ENCODE data around the gene SOX10. TPM values are rescaled to one million over a fixed set of nuclear protein-coding genes. Genes with fewer than 3 reads are reported as not detected.

The SOX10 gene
- total and polyA plus RNA-seq, 2 of the 13 experiments (the other 11 are each of a cell fraction or from before 2014, with no cell fraction given) = not detected

DNA sequence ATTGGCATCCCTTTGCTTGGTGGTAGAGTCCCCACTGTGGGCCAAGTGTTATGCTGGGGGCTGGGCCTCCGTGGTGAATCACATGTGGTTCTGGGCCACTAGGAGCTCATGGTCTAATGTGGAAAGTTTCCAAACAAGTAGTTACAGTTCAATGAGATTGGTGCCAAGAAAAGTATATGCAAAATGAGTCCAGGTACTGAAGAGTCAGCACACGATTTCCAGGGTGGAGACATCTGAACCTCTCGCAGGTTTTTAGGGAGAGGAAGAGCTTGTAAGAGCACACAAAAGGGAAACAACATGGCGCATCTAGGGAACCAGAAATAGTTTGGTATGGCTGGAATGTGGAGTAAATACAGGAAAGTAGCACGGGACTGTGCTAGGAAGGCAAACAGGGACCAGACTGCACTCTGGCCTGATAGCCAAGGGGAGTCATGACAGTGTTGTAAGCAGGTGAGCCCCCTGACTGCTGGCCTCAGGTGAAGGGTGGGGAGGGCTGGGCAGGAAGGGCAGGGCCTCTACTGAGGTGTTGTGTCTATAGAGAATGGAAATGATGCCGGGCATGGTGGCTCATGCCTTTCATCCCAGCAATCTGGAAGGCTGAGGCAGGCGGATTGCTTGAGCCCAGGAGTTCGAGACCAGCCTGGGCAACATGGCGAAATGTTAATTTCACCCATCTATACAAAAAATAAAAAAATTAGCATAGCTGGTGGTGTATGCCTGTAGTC lies 18.3 kb downstream of the SOX10 start (continued):
- TF ChIP-seq, protein P1, sequence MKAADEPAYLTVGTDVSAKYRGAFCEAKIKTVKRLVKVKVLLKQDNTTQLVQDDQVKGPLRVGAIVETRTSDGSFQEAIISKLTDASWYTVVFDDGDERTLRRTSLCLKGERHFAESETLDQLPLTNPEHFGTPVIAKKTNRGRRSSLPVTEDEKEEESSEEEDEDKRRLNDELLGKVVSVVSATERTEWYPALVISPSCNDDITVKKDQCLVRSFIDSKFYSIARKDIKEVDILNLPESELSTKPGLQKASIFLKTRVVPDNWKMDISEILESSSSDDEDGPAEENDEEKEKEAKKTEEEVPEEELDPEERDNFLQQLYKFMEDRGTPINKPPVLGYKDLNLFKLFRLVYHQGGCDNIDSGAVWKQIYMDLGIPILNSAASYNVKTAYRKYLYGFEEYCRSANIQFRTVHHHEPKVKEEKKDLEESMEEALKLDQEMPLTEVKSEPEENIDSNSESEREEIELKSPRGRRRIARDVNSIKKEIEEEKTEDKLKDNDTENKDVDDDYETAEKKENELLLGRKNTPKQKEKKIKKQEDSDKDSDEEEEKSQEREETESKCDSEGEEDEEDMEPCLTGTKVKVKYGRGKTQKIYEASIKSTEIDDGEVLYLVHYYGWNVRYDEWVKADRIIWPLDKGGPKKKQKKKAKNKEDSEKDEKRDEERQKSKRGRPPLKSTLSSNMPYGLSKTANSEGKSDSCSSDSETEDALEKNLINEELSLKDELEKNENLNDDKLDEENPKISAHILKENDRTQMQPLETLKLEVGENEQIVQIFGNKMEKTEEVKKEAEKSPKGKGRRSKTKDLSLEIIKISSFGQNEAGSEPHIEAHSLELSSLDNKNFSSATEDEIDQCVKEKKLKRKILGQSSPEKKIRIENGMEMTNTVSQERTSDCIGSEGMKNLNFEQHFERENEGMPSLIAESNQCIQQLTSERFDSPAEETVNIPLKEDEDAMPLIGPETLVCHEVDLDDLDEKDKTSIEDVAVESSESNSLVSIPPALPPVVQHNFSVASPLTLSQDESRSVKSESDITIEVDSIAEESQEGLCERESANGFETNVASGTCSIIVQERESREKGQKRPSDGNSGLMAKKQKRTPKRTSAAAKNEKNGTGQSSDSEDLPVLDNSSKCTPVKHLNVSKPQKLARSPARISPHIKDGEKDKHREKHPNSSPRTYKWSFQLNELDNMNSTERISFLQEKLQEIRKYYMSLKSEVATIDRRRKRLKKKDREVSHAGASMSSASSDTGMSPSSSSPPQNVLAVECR (CRISPR knock-in tag; IDR thresholded peaks at IDR 0.05; ENCODE audit: borderline replicate concordance) = no peak
- no peak for TF ChIP-seq NRL (CRISPR knock-in tag; IDR thresholded peaks at IDR 0.05; ENCODE audit: borderline replicate concordance)
- no peak for TF ChIP-seq NFE2 (CRISPR knock-in tag; IDR thresholded peaks at IDR 0.05)
- TF ChIP-seq CBX5 (CRISPR knock-in tag; IDR thresholded peaks at IDR 0.05; ENCODE audit: borderline replicate concordance) = no peak
- no peak; the same call in 1 of the 2 replicates for TF ChIP-seq SOX5 (CRISPR knock-in tag; IDR thresholded peaks at IDR 0.05; ENCODE audit: borderline replicate concordance)
- TF ChIP-seq KLF6 (CRISPR knock-in tag; IDR thresholded peaks at IDR 0.05) = no peak
- no peak for TF ChIP-seq KAT8 (CRISPR knock-in tag; IDR thresholded peaks at IDR 0.05)
- TF ChIP-seq STAT5B (CRISPR knock-in tag; IDR thresholded peaks at IDR 0.05) = no peak
- peak; percentile 45; the same call in 1 of the 2 replicates for TF ChIP-seq SAP130 (CRISPR knock-in tag; IDR thresholded peaks at IDR 0.05; ENCODE audit: low read depth)
- TF ChIP-seq, protein P2, sequence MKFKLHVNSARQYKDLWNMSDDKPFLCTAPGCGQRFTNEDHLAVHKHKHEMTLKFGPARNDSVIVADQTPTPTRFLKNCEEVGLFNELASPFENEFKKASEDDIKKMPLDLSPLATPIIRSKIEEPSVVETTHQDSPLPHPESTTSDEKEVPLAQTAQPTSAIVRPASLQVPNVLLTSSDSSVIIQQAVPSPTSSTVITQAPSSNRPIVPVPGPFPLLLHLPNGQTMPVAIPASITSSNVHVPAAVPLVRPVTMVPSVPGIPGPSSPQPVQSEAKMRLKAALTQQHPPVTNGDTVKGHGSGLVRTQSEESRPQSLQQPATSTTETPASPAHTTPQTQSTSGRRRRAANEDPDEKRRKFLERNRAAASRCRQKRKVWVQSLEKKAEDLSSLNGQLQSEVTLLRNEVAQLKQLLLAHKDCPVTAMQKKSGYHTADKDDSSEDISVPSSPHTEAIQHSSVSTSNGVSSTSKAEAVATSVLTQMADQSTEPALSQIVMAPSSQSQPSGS (CRISPR knock-in tag; IDR thresholded peaks at IDR 0.05) = no peak
- TF ChIP-seq CBX2 (IDR thresholded peaks at IDR 0.05; ENCODE audit: low read depth, low read length) = no peak
- TF ChIP-seq CBX2 (CRISPR knock-in tag; IDR thresholded peaks at IDR 0.05; ENCODE audit: low read depth) = no peak
- TF ChIP-seq CBX1 (IDR thresholded peaks at IDR 0.05; ENCODE audit: low read depth) = no peak
- no peak for TF ChIP-seq ZKSCAN8 (CRISPR knock-in tag; IDR thresholded peaks at IDR 0.05; ENCODE audit: borderline replicate concordance)
- TF ChIP-seq, protein P3, sequence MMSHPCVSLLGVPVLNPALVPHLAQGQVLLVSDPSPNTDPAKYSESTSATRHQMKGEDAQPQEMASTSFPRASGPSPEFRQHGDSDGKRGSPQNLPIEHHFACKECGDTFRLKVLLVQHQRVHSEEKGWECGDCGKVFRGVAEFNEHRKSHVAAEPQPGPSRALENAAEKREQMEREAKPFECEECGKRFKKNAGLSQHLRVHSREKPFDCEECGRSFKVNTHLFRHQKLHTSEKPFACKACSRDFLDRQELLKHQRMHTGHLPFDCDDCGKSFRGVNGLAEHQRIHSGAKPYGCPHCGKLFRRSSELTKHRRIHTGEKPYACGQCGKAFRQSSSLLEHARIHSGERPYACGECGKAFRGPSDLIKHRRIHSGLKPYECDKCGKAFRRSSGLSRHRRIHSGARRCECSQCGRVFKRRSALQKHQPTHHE (CRISPR knock-in tag; IDR thresholded peaks at IDR 0.05; ENCODE audit: borderline replicate concordance) = no peak
- TF ChIP-seq ZNF878 (CRISPR knock-in tag; IDR thresholded peaks at IDR 0.05) = no peak
- TF ChIP-seq HOXA9 (CRISPR knock-in tag; IDR thresholded peaks at IDR 0.05; ENCODE audit: borderline replicate concordance) = no peak
- TF ChIP-seq, protein P4, sequence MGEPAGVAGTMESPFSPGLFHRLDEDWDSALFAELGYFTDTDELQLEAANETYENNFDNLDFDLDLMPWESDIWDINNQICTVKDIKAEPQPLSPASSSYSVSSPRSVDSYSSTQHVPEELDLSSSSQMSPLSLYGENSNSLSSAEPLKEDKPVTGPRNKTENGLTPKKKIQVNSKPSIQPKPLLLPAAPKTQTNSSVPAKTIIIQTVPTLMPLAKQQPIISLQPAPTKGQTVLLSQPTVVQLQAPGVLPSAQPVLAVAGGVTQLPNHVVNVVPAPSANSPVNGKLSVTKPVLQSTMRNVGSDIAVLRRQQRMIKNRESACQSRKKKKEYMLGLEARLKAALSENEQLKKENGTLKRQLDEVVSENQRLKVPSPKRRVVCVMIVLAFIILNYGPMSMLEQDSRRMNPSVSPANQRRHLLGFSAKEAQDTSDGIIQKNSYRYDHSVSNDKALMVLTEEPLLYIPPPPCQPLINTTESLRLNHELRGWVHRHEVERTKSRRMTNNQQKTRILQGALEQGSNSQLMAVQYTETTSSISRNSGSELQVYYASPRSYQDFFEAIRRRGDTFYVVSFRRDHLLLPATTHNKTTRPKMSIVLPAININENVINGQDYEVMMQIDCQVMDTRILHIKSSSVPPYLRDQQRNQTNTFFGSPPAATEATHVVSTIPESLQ (CRISPR knock-in tag; conservative IDR thresholded peaks at IDR 0.05) = no peak
- TF ChIP-seq NKX3-1 (CRISPR knock-in tag; IDR thresholded peaks at IDR 0.05) = no peak
- peak; percentile 72 for TF ChIP-seq BHLHE40 (IDR thresholded peaks at IDR 0.05; ENCODE audit: low read length)

All from HepG2 (cell line).